HepG2 (cell line): ENCODE data around the gene TLE1. TPM values are rescaled to one million over a fixed set of nuclear protein-coding genes. Genes with fewer than 3 reads are reported as not detected.
A peak's percentile ranks its signal among the peaks of the same experiment; 100 is the strongest.

Experiments
- GATA4 ChIP-seq: sonication (generic); IDR thresholded peaks from 2 replicates; pipeline ENCODE4 v1.6.1; 2016; ENCODE audit warnings: antibody characterized with exemption, low read depth, borderline replicate concordance
- ISX ChIP-seq: sonication (generic); formaldehyde crosslinking; conservative IDR thresholded peaks from 2 replicates; pipeline ENCODE4 v1.5.0; 2020; ENCODE audit warnings: missing genetic modification reagents
- KIAA2018 ChIP-seq: sonication (generic); formaldehyde crosslinking; IDR thresholded peaks from 2 replicates; pipeline ENCODE4 v1.5.0; 2020; ENCODE audit warnings: mild to moderate bottlenecking, missing genetic modification reagents, borderline replicate concordance
- PCBP2 ChIP-seq: fragments of 200-400 bp; formaldehyde crosslinking; optimal IDR thresholded peaks from 2 replicates; pipeline ENCODE3; 2018; ENCODE audit warnings: low read length, low read depth; ENCODE audit not compliant: poor library complexity, severe bottlenecking
- PRDM15 ChIP-seq: sonication (generic); formaldehyde crosslinking; IDR thresholded peaks from 2 replicates; pipeline ENCODE4 v1.4.0; 2020; ENCODE audit warnings: missing genetic modification reagents
- RORA ChIP-seq: sonication (generic); formaldehyde crosslinking; IDR thresholded peaks from 2 replicates; pipeline ENCODE4 v1.5.0; 2020; ENCODE audit warnings: mild to moderate bottlenecking, missing genetic modification reagents, moderate library complexity
- THAP9 ChIP-seq: sonication (generic); formaldehyde crosslinking; IDR thresholded peaks from 2 replicates; pipeline ENCODE4; 2020; ENCODE audit warnings: missing genetic modification reagents, mild to moderate bottlenecking, borderline replicate concordance
- ZBTB37 ChIP-seq: sonication (generic); formaldehyde crosslinking; IDR thresholded peaks from 2 replicates; pipeline ENCODE4 v1.4.0; 2020; ENCODE audit warnings: mild to moderate bottlenecking, missing genetic modification reagents
- ZFP36L1 ChIP-seq: sonication (generic); formaldehyde crosslinking; IDR thresholded peaks from 2 replicates; pipeline ENCODE4 v1.8.0; 2022; ENCODE audit warnings: mild to moderate bottlenecking, missing genetic modification reagents, moderate library complexity
- ZNF564 ChIP-seq: sonication (generic); formaldehyde crosslinking; IDR thresholded peaks from 2 replicates; pipeline ENCODE4 v1.8.1; 2023; ENCODE audit warnings: mild to moderate bottlenecking, missing genetic modification reagents
- ZSCAN12 ChIP-seq: sonication (generic); formaldehyde crosslinking; IDR thresholded peaks from 2 replicates; pipeline ENCODE4 v1.9.0; 2021; ENCODE audit warnings: mild to moderate bottlenecking, missing genetic modification reagents
- polyA plus RNA-seq, 8 experiments: library from polyadenylated mRNA; depleted of rRNA in 3 of 8; stranded (reverse) in 7 of 8; unstranded in 1 of 8; fragments of >200 nt; fragmentation: Illumina TruSeq in 4 of 8; extraction: Trizol in 4 of 8; gene quantifications; 2 replicates each; pipeline versions ENCODE4 v1.2.1 to v1.2.3, GENCODE V29; 2011 to 2016; ENCODE audit warnings: low read depth in 4 of 8, missing spikeins in 1 of 8, mixed read lengths in 1 of 8; ENCODE audit not compliant: insufficient read depth in 1 of 8
- total RNA-seq, 5 experiments: library from RNA; depleted of rRNA; stranded (reverse); fragments of >200 nt; fragmentation: Illumina TruSeq; extraction: Trizol; gene quantifications; 2 replicates each; pipeline ENCODE4 v1.2.3, GENCODE V29; 2016; ENCODE audit warnings: low read depth in 1 of 5

TLE1 gene
- total and polyA plus RNA-seq, 2 of the 13 experiments (the other 11 are each of a cell fraction or from before 2014, with no cell fraction given), result 35.9 to 109 TPM

GRCh38 chr9:81689343-81690175 lies at the start of gene TLE1 (continued):
- TF ChIP-seq KIAA2018 (peak; percentile 98), THAP9 (no peak; the same call in 1 of the 2 replicates), ZNF564 (CRISPR knock-in tag) (peak; percentile 51), GATA4 (peak; percentile 96), ZBTB37 (CRISPR knock-in tag) (no peak), PCBP2 (no peak), ZSCAN12 (0 out of 2 replicates have a peak, but pooled peaks have one; percentile 76), ZFP36L1 (no peak), RORA (no peak), ISX (no peak), PRDM15 (0 out of 2 replicates have a peak, but pooled peaks have one; percentile 30)
